HUES6 (cell line): ENCODE measurements around the gene CDC37.

Experiments
- H3K27ac ChIP-seq: 2 replicates; pipeline ENCODE4 v1.7.0; 2013; ENCODE audit warnings: low read depth, mild to moderate bottlenecking, low read length, inconsistent platforms
- H3K27me3 ChIP-seq: 2 replicates; pipeline ENCODE4 v1.6.1; 2013; ENCODE audit warnings: low read length; ENCODE audit not compliant: control insufficient read depth, insufficient read depth
- H3K36me3 ChIP-seq: 2 replicates; pipeline ENCODE4 v1.6.1; 2013; ENCODE audit warnings: low read length; ENCODE audit not compliant: control insufficient read depth, insufficient read depth
- H3K4me1 ChIP-seq: 2 replicates; pipeline ENCODE4 v1.6.1; 2013; ENCODE audit warnings: low read length; ENCODE audit not compliant: control insufficient read depth, insufficient read depth
- H3K4me3 ChIP-seq: 2 replicates; pipeline ENCODE4 v1.5.1; 2013; ENCODE audit warnings: low read depth, low read length
- H3K9ac ChIP-seq: one replicate; pipeline ENCODE4 v1.6.1; 2013; ENCODE audit warnings: mild to moderate bottlenecking, low read length
- H3K9me3 ChIP-seq: 2 replicates; pipeline ENCODE4 v1.6.1; 2013; ENCODE audit warnings: low read depth, low read length; ENCODE audit not compliant: control insufficient read depth, insufficient read depth

Gene CDC37

DNA sequence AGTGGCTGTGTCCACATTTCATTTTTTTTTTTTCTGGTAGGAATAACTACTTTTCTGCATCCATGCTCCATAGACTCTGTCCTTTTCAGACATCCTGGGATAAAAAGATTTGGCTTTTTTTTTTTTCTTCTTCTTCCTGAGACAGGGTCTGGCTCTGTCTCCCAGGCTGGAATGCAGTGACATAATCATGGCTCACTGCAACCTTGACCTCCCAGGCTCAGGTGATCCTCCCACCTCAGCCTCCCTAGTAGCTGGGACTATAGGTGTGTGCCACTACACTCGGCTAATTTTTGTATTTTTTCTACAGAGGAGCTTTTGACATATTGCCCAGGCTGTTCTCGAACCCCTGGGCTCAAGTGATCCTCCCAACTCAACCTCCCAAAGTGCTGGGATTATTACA lies 59.8 kb downstream of the CDC37 start:
- H3K4me3 ChIP-seq = no peak overlapping the region
- no peaks in the 10 kb centered on the region for H3K9me3 ChIP-seq
- no peak overlapping the region for H3K27ac ChIP-seq
- H3K4me1 ChIP-seq = peaks cover 15% of the 10 kb centered on the region
- no peaks in the 10 kb centered on the region for H3K27me3 ChIP-seq
- H3K36me3 ChIP-seq = no peaks in the 10 kb centered on the region
- no peak overlapping the region for H3K9ac ChIP-seq
